Ascending aorta (tissue), 2 donors: ENCODE measurements around the gene KLB. TPM values are rescaled to one million over a fixed set of nuclear protein-coding genes. Genes with fewer than 3 reads are reported as not detected.

Experiments
- DNase-seq, 2 donors: peaks; one replicate each; pipeline ENCODE4 v3.0.0-alpha.2; 2019; ENCODE audit warnings: low spot score in 2 of 2
- H3K27ac ChIP-seq, 2 donors: fragments of 200-600 bp; sonication (generic); one replicate each; pipeline ENCODE4 v1.5.1; 2016 to 2017; ENCODE audit warnings: mild to moderate bottlenecking in 1 of 2
- H3K27me3 ChIP-seq: fragments of 200-600 bp; sonication (generic); one replicate; pipeline ENCODE4 v1.5.1; 2017
- H3K36me3 ChIP-seq, 2 donors: fragments of 200-600 bp; sonication (generic); one replicate each; pipeline ENCODE4 v1.5.1; 2016
- H3K4me1 ChIP-seq, 2 donors: fragments of 200-600 bp; sonication (generic); one replicate each; pipeline ENCODE4 v1.5.1; 2016 to 2017; ENCODE audit warnings: mild to moderate bottlenecking in 1 of 2
- H3K4me3 ChIP-seq, 2 donors: fragments of 200-600 bp; sonication (generic); one replicate each; pipeline ENCODE4 v1.5.1; 2016 to 2017; ENCODE audit warnings: mild to moderate bottlenecking in 1 of 2
- H3K9me3 ChIP-seq, 2 donors: fragments of 200-600 bp; sonication (generic); one replicate each; pipeline ENCODE4 v1.5.1; 2016
- CTCF ChIP-seq, 3 experiments: fragments of 200-600 bp in 2 of 3; fragments of 450-650 bp in 1 of 3; sonication (generic) in 2 of 3; IDR thresholded peaks; one replicate each; pipeline ENCODE4 v1.5.1; 2016 to 2019; ENCODE audit warnings: antibody characterized with exemption in 3 of 3, mild to moderate bottlenecking in 1 of 3, moderate library complexity in 1 of 3
- intact Hi-C: fragments of 100-400 bp; cut with DNase I; formaldehyde crosslinking; loops from one replicate; pipeline ENCODE4 v1.15.1; 2023
- total RNA-seq: library from RNA; depleted of rRNA; stranded (reverse); fragments of >200 nt; gene quantifications from one replicate; pipeline ENCODE4 v1.1.0, GENCODE V29; 2016

KLB gene
- total RNA-seq, 1 donor from 2014 or later = not detected

- H3K9me3 ChIP-seq = no peaks in the 10 kb centered on the region
- peak overlapping the region; percentile 26 to 60 for H3K4me3 ChIP-seq
- peaks cover 0 to 6% of the 10 kb centered on the region in 2 donors for H3K4me1 ChIP-seq
- TF ChIP-seq CTCF (IDR thresholded peaks at IDR 0.05) = peak in 1 of 3 experiments; percentile 13
- H3K27ac ChIP-seq = no peak overlapping the region
- peak in 1 of 2 donors; percentile 71 for DNase-seq
- intact Hi-C loops = no loop called here
- H3K36me3 ChIP-seq = peaks cover 8 to 9% of the 10 kb centered on the region in 2 donors
- no peaks in the 10 kb centered on the region for H3K27me3 ChIP-seq
Observed at GRCh38 chr4:39446842-39447573, 40.3 kb downstream of the KLB start.

- no peaks in the 10 kb centered on the region for H3K27me3 ChIP-seq
- H3K4me3 ChIP-seq = no peak overlapping the region
- peaks cover 0 to 6% of the 10 kb centered on the region in 2 donors for H3K4me1 ChIP-seq
- H3K36me3 ChIP-seq = peaks cover 42 to 45% of the 10 kb centered on the region in 2 donors
- DNase-seq = no peak
- no peak for TF ChIP-seq CTCF (IDR thresholded peaks at IDR 0.05)
- intact Hi-C loops = no loop called here
- no peaks in the 10 kb centered on the region for H3K9me3 ChIP-seq
- H3K27ac ChIP-seq = no peak overlapping the region
Observed at GRCh38 chr4:39450618-39451017, 43.9 kb downstream of the KLB start.

- no peak for DNase-seq
- no peak for TF ChIP-seq CTCF (IDR thresholded peaks at IDR 0.05)
- intact Hi-C loops = no loop called here
- H3K4me1 ChIP-seq = peaks cover 0 to 6% of the 10 kb centered on the region in 2 donors
- H3K4me3 ChIP-seq = no peak overlapping the region
- no peak overlapping the region for H3K27ac ChIP-seq
- peaks cover 49 to 54% of the 10 kb centered on the region in 2 donors for H3K36me3 ChIP-seq
- H3K27me3 ChIP-seq = no peaks in the 10 kb centered on the region
- no peaks in the 10 kb centered on the region for H3K9me3 ChIP-seq
Observed at GRCh38 chr4:39451423-39452023, 44.8 kb downstream of the KLB start.

- no peak for TF ChIP-seq CTCF (IDR thresholded peaks at IDR 0.05)
- no peaks in the 10 kb centered on the region for H3K27me3 ChIP-seq
- no peak overlapping the region for H3K4me3 ChIP-seq
- H3K36me3 ChIP-seq = peaks cover 55 to 62% of the 10 kb centered on the region in 2 donors
- no peak overlapping the region for H3K27ac ChIP-seq
- no peak for DNase-seq
- H3K4me1 ChIP-seq = peaks cover 2 to 11% of the 10 kb centered on the region in 2 donors
- no peaks in the 10 kb centered on the region for H3K9me3 ChIP-seq
- intact Hi-C loops = no loop called here
Observed at GRCh38 chr4:39452153-39452859, 45.6 kb downstream of the KLB start.

- intact Hi-C loops = no loop called here
Observed at GRCh38 chr4:39452860-39453587, 46.3 kb downstream of the KLB start.

More at GRCh38 chr4:39452860-39453587, 46.3 kb downstream of the KLB start:
- TF ChIP-seq CTCF (IDR thresholded peaks at IDR 0.05) = no peak
- no peak overlapping the region for H3K27ac ChIP-seq
- no peaks in the 10 kb centered on the region for H3K27me3 ChIP-seq
- H3K9me3 ChIP-seq = no peaks in the 10 kb centered on the region
- no peak for DNase-seq
- H3K36me3 ChIP-seq = peaks cover 55 to 66% of the 10 kb centered on the region in 2 donors
- no peak overlapping the region for H3K4me3 ChIP-seq
- peaks cover 2 to 13% of the 10 kb centered on the region in 2 donors for H3K4me1 ChIP-seq
